ENCODE data around the gene STAB1.
A peak's percentile ranks its signal among the peaks of the same experiment; 100 is the strongest.

STAB1 gene

DNA sequence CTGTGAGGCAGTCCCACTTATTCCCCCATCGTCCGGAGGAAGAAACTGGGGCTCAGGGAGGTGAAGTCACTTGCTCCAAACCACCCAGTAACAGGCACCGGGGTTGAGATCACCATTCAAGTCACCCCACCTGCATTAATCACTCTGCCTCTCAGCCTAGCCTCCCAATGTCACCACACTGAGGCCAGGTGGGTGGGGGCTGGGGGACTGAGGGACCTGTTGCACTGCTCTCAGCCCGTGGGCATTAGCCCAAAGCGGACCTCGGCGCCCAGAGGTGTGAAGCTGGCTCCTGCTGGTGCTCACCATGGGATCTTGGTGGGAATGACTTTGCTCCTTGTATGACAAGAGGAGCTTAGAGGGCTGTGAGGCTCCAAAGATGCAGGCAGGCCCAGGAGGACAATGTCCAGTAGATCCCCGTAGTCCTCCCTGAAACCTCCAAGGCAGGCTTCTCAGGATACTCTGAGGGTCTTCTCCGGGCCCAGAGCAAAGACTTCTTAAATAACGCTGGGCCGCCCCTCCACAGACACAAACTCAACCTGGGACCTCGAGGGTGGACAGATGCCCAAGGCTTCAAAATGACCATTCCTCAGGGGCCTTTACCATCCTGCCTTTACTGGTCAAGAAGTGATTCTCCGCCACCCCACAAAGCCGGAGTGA is 36.9 kb downstream of the STAB1 start:
- Histone ChIP-seq H3K36me3 (ENCODE audit: control insufficient read depth, low read depth, low read length) (peaks cover 23% of the 10 kb centered on the region), H3K27me3 (ENCODE audit: control insufficient read depth, insufficient read depth, low read length) (no peaks in the 10 kb centered on the region), H3K4me3 (ENCODE audit: low read length) (peak overlapping the region; percentile 80), H3K4me1 (ENCODE audit: control insufficient read depth, low read depth, low read length) (peaks cover 18% of the 10 kb centered on the region), H3K27ac (ENCODE audit: low read length) (no peak overlapping the region), H3K9ac (ENCODE audit: low read length) (no peak overlapping the region), H3K9me3 (ENCODE audit: control insufficient read depth, low read depth, low read length) (no peaks in the 10 kb centered on the region)

- peaks cover 21% of the 10 kb centered on the region for H3K4me1 ChIP-seq (ENCODE audit: control insufficient read depth, low read depth, low read length)
- no peaks in the 10 kb centered on the region for H3K27me3 ChIP-seq (ENCODE audit: control insufficient read depth, insufficient read depth, low read length)
- H3K9me3 ChIP-seq (ENCODE audit: control insufficient read depth, low read depth, low read length) = no peaks in the 10 kb centered on the region
- H3K27ac ChIP-seq (ENCODE audit: low read length) = no peak overlapping the region
- peak overlapping the region; percentile 80 for H3K4me3 ChIP-seq (ENCODE audit: low read length)
- peak overlapping the region; percentile 72 for H3K9ac ChIP-seq (ENCODE audit: low read length)
- peaks cover 18% of the 10 kb centered on the region for H3K36me3 ChIP-seq (ENCODE audit: control insufficient read depth, low read depth, low read length)
Measured at GRCh38 chr3:52532517-52532837, 37.3 kb downstream of the STAB1 start.

GRCh38 chr3:52532838-52533622 is 37.9 kb downstream of the STAB1 start:
- peaks cover 27% of the 10 kb centered on the region for H3K4me1 ChIP-seq (ENCODE audit: control insufficient read depth, low read depth, low read length)
- no peaks in the 10 kb centered on the region for H3K9me3 ChIP-seq (ENCODE audit: control insufficient read depth, low read depth, low read length)
- H3K27me3 ChIP-seq (ENCODE audit: control insufficient read depth, insufficient read depth, low read length) = no peaks in the 10 kb centered on the region
- H3K36me3 ChIP-seq (ENCODE audit: control insufficient read depth, low read depth, low read length) = peaks cover 13% of the 10 kb centered on the region
- no peak overlapping the region for H3K27ac ChIP-seq (ENCODE audit: low read length)
- peak overlapping the region; percentile 80 for H3K4me3 ChIP-seq (ENCODE audit: low read length)
- peak overlapping the region; percentile 72 for H3K9ac ChIP-seq (ENCODE audit: low read length)

DNA sequence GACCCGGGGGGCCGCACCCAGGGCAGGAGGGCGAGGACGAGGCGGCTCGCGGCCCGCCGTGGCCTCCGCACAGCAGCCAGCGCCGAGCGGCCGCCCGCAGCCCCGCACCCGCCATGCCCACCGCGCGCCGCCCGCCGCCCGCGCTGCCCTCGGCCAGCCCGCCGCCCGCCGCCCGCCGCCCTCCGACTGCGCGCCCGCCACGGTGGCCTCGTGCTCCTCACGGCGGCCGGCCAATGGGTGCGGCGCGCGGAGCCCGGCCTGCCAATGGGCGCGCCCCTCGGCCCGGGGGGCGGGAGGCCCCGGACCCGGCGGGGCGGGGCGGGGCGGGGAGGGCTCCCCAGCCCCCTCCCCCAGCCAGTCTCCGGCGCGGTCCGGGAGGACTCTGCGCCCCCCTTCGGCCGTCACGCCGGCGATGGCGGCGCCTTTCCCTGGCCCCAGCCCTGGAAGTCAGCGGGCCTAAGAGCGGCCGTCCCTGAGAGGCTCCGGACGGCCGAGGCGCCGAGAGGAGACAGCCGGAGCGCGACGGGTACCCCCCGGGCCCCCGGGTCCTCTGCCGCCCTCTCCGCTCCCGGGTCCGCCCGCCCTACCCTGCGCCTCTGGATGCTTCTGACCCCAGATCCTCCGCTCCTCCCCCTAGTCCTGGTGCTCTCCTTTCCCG is 38.6 kb downstream of the STAB1 start, which contains the start of gene NT5DC2:
TSS of gene NT5DC2 (minus strand) at position 235 of the 658 bp plus-strand sequence. CDS start at position 115, 120 bp downstream.
- H3K27me3 ChIP-seq (ENCODE audit: control insufficient read depth, insufficient read depth, low read length) = no peaks in the 10 kb centered on the region
- H3K36me3 ChIP-seq (ENCODE audit: control insufficient read depth, low read depth, low read length) = peaks cover 7% of the 10 kb centered on the region
- peak within 1 kb of the TSS; percentile 80 for H3K4me3 ChIP-seq (ENCODE audit: low read length)
- peak within 1 kb of the TSS; percentile 72 for H3K9ac ChIP-seq (ENCODE audit: low read length)
- no peaks in the 10 kb centered on the region for H3K9me3 ChIP-seq (ENCODE audit: control insufficient read depth, low read depth, low read length)
- peaks cover 27% of the 10 kb centered on the region for H3K4me1 ChIP-seq (ENCODE audit: control insufficient read depth, low read depth, low read length)
- H3K27ac ChIP-seq (ENCODE audit: low read length) = no peak within 1 kb of the TSS

DNA sequence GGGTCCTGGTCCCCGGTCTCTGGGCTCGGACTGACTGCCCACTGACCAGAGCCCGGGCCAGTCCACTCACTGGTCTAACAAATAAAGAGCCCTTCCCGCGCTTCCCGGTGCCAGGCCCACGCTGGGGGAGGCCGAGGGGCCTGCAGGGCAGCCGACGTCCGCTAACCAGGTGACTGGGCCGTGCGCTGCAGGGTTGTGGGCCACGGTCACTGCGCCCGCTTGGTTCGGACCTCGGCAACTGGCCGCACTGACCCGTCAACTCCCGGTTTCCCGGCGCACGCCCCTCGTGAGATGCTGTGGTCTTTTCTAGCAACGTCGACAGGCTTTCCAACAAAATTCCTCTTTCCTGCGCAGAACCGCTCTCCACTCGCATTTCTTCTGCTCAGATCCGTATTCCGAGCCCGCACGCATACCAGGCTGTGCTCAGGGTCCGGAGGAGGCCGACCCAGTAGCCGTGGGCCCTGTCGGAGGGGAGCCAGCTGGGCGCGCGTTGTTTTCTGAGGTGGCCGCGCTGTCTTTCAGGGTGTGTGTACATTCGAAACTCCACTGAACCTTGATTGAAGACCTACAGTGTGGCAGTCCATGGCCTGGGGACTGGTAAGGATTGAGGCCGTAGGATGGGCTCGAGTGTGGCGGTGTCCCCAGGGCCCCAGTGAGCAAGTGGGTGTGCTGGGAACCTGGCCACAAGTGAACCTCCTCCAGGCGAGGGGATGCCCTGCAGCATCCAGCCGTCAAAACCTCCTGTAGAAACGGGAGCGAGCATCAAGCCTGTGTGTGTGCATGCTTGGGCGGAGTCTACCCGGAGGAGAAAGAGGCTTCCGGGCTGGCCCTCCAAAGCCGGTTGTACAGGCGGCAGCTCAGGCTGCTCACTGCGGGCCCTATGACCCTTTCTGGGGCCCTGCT is 39.4 kb downstream of the STAB1 start:
- Histone ChIP-seq H3K27ac (ENCODE audit: low read length) (no peak overlapping the region), H3K27me3 (ENCODE audit: control insufficient read depth, insufficient read depth, low read length) (no peaks in the 10 kb centered on the region), H3K9ac (ENCODE audit: low read length) (peak overlapping the region; percentile 31), H3K9me3 (ENCODE audit: control insufficient read depth, low read depth, low read length) (no peaks in the 10 kb centered on the region), H3K4me1 (ENCODE audit: control insufficient read depth, low read depth, low read length) (peaks cover 27% of the 10 kb centered on the region), H3K4me3 (ENCODE audit: low read length) (peak overlapping the region; percentile 53), H3K36me3 (ENCODE audit: control insufficient read depth, low read depth, low read length) (no peaks in the 10 kb centered on the region)

DNA sequence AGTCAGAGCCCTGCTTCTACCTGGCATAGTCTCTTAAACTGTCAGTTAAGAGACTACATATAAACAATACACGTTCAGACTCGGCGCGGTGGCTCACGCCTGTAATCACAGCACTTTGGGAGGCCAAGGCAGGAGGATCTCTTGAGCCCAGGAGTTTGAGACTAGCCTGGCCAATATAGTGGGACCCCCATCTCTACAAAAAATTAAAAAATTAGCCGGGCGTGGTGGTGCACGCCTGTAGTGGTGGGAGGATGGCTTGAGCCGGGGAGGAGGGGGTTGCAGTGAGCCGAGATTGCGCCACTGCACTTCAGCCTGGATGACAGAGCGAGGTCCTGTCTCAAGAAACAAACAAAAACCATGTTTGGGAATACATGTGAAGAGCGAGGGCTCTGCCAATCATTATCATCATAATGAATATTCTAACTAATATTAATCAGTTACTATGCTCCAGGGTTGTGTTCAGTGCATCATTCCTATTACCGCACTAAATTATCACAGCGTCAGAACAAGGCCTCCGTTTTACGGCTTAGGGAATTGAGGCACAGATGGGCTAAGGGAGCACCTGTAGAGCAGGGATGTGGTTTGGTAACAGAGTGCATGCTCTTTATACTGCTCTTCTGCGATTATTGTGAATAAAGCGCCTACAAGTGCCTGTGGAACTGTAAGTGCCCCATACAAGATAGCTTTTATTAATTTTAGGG is 40.4 kb downstream of the STAB1 start:
- peaks cover 27% of the 10 kb centered on the region for H3K4me1 ChIP-seq (ENCODE audit: control insufficient read depth, low read depth, low read length)

DNA sequence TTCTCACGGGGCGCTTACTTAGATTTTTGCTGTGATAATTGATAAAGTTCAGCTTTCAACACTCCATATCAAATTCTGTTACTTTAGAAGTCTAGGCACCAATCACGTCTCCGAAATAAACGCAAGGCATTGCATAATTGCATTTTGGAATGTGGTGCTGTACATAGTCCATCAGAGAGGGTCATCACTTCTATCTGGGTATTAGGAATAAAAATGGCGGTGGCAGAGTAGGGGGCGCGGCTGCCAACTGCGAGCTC is 40.9 kb downstream of the STAB1 start:
- Histone ChIP-seq H3K27ac (ENCODE audit: low read length) (no peak overlapping the region), H3K27me3 (ENCODE audit: control insufficient read depth, insufficient read depth, low read length) (no peaks in the 10 kb centered on the region), H3K36me3 (ENCODE audit: control insufficient read depth, low read depth, low read length) (peaks cover 14% of the 10 kb centered on the region), H3K4me1 (ENCODE audit: control insufficient read depth, low read depth, low read length) (peaks cover 27% of the 10 kb centered on the region), H3K9ac (ENCODE audit: low read length) (no peak overlapping the region), H3K4me3 (ENCODE audit: low read length) (peak overlapping the region; percentile 43), H3K9me3 (ENCODE audit: control insufficient read depth, low read depth, low read length) (no peaks in the 10 kb centered on the region)

More for the DNA sequence above, 40.4 kb downstream of the STAB1 start:
- Histone ChIP-seq H3K27ac (ENCODE audit: low read length) (no peak overlapping the region), H3K27me3 (ENCODE audit: control insufficient read depth, insufficient read depth, low read length) (no peaks in the 10 kb centered on the region), H3K36me3 (ENCODE audit: control insufficient read depth, low read depth, low read length) (peaks cover 9% of the 10 kb centered on the region), H3K9ac (ENCODE audit: low read length) (no peak overlapping the region), H3K9me3 (ENCODE audit: control insufficient read depth, low read depth, low read length) (no peaks in the 10 kb centered on the region), H3K4me3 (ENCODE audit: low read length) (peak overlapping the region; percentile 53)

DNA sequence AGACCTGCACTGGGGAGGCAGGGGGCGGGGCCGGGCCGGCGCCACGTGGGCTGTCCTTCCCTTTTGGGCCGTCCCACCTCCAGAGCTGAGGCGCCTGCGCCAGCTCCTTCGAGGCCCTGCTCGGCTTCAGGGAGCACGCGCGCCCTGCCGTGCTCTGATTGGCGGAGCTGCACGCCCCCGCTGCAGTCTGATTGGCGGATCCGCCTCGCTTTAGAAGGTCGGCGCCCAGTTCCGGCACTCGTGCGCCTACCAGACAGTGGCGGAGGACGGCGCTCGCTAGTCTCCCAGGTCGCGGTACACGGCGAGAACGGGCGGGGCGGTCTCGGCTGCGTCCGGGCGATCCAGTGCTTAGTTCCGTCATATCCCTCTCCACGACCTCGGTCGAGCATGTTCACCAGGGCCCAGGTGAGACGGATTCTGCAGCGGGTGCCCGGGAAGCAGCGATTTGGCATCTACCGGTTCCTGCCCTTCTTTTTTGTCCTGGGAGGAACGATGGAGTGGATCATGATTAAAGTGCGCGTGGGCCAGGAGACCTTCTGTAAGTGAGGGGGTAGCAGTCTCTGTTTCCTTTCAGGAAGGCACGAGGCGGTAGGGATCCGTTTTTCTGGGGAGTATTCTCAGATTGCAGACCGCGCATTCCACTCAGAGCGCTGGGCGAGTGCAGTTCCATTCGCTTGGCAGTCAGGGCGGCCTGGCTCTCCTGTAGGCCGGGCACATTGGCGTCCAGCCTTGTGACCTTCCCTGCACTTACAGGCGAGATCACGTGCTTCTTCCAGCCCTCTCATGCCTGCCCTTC is 41.4 kb downstream of the STAB1 start, which contains the start of gene UQCC5:
TSS of gene UQCC5 (plus strand) at position 237 of the 796 bp plus-strand sequence. CDS start at position 388, 151 bp downstream.
- Histone ChIP-seq H3K4me1 (ENCODE audit: control insufficient read depth, low read depth, low read length) (peaks cover 27% of the 10 kb centered on the region), H3K4me3 (ENCODE audit: low read length) (peak within 1 kb of the TSS; percentile 98), H3K27ac (ENCODE audit: low read length) (peak within 1 kb of the TSS; percentile 83), H3K36me3 (ENCODE audit: control insufficient read depth, low read depth, low read length) (peaks cover 18% of the 10 kb centered on the region), H3K27me3 (ENCODE audit: control insufficient read depth, insufficient read depth, low read length) (no peaks in the 10 kb centered on the region), H3K9me3 (ENCODE audit: control insufficient read depth, low read depth, low read length) (no peaks in the 10 kb centered on the region), H3K9ac (ENCODE audit: low read length) (peak within 1 kb of the TSS; percentile 97)

DNA sequence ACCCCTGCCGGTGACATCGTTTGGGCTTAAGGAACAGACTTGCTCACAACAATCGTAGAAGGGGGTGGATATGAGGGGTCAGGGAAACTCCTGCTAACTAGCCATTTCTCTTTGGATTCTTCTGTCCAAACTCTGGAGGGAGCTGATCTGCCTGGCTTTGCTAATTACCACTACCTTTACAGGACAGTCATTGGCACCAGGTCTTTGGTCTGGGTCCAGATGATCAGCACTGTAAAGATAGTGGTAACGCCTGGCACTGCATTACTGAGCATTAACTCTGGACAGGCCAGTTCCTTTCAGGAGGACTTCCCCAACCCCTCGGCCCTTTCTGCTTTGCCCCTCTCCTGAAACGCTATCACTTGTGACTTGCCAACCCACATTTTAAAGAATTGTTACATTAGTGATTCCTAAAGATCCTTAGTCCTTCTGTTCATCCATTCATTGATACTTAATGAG is 42.1 kb downstream of the STAB1 start:
- peak overlapping the region; percentile 98 for H3K4me3 ChIP-seq (ENCODE audit: low read length)
- peak overlapping the region; percentile 83 for H3K27ac ChIP-seq (ENCODE audit: low read length)
- no peaks in the 10 kb centered on the region for H3K27me3 ChIP-seq (ENCODE audit: control insufficient read depth, insufficient read depth, low read length)
- peaks cover 23% of the 10 kb centered on the region for H3K4me1 ChIP-seq (ENCODE audit: control insufficient read depth, low read depth, low read length)
- H3K36me3 ChIP-seq (ENCODE audit: control insufficient read depth, low read depth, low read length) = peaks cover 18% of the 10 kb centered on the region
- H3K9me3 ChIP-seq (ENCODE audit: control insufficient read depth, low read depth, low read length) = no peaks in the 10 kb centered on the region
- H3K9ac ChIP-seq (ENCODE audit: low read length) = peak overlapping the region; percentile 97

DNA sequence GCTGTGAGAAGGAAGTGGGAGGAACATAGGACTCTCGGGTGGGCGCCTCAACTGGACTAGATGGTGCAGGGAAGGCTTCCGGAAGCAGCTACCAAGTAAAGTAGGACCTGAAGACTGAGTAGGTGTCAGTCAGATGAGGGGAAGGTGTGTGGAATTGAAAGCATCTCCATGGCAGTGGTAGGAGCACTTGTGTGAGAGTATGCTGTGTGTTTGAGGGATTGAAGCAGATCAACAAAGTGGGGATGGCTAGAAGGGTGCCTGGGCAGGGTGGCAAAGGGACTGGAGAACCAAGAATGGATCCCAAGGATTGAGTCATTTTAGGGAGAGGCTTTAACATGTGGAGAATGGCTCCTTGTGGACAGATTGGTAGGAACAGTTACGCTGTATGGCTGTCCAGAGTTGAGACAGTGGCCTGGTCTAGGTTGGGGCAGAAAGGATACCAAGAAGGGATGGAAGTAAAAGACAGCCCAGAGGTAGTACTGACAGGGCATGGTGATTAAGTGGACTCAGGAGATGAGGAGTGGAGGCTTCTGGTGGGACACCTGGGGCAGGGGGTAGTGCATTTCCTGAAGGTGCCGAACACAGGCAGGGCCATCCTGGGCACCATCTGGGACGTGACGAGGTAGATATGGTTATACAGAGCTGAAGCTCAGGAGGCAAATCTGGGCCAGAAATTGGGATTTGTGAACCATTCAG is 42.7 kb downstream of the STAB1 start:
- Histone ChIP-seq H3K9me3 (ENCODE audit: control insufficient read depth, low read depth, low read length) (no peaks in the 10 kb centered on the region), H3K4me1 (ENCODE audit: control insufficient read depth, low read depth, low read length) (peaks cover 22% of the 10 kb centered on the region), H3K27ac (ENCODE audit: low read length) (no peak overlapping the region), H3K27me3 (ENCODE audit: control insufficient read depth, insufficient read depth, low read length) (no peaks in the 10 kb centered on the region), H3K9ac (ENCODE audit: low read length) (peak overlapping the region; percentile 97), H3K4me3 (ENCODE audit: low read length) (peak overlapping the region; percentile 98), H3K36me3 (ENCODE audit: control insufficient read depth, low read depth, low read length) (peaks cover 18% of the 10 kb centered on the region)

All from iPS-18a (cell line).